Measurements from ENCODE around the gene SORCS2. TPM values are rescaled to one million over a fixed set of nuclear protein-coding genes. Genes with fewer than 3 reads are reported as not detected.

The SORCS2 gene
- total and polyA plus RNA-seq, 2 of the 8 experiments (the other 6 are each of a cell fraction or from before 2014, with no cell fraction given), result 0.36 to 1.8 TPM

DNA sequence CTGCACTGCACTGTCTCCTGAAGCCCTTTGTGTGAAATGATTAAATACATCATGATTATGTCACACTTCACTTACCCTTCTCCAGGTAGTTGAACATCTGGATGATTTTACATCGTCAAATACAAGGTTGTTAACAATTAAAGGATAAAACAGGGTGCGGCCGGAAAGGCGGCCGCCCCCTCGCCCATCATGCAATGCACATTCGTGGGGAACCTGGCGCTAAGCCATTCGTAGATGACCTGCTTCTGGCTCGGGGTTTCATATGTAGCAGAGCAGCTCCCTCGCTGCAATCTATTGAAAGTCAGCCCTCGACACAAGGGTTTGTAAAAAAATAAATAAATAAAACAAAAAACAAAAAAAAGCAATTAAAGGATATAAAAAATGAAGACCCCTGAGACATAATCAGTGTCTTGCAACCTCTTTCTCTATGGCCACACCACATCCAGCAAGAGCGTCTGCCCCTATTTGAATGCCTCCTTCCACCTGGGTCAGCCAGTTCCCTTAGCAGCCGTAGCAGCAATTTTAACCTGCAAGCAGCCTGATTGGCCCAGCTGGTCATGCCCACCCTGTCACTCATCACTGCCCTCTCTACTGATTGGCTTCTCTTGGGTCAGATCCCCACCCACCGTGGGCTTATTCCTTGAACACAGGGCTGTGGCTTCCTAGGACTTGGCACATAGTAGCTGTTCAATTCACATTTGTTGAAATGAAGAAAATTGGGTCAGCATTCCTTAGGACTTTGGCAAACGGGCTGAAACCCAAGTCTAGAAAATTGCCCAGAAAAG, 390.2 kb downstream of the SORCS2 start:
- H3K23ac ChIP-seq (ENCODE audit: insufficient read length), result no peak overlapping the region
- H2AFZ ChIP-seq (ENCODE audit: low read length), result no peak overlapping the region
- no peak overlapping the region for H3K18ac ChIP-seq (ENCODE audit: extremely low read depth, low read length)
- no peaks in the 10 kb centered on the region for H3K4me1 ChIP-seq (replicated peaks in 1 of 4; ENCODE audit: control insufficient read depth in 3 of 4, insufficient read depth in 4 of 4, low read length in 3 of 4)
- H3K14ac ChIP-seq (ENCODE audit: insufficient read length), result no peak overlapping the region
- H4K8ac ChIP-seq (ENCODE audit: extremely low read depth, insufficient read depth, low read length), result no peak overlapping the region
- no peak for FAIRE-seq
- POLR2A ChIA-PET (ENCODE audit: partially characterized antibody), result no interaction called here
- H3K4ac ChIP-seq (replicated peaks; ENCODE audit: insufficient read length, low read depth, low read length), result no peak overlapping the region
- H4K91ac ChIP-seq (replicated peaks; ENCODE audit: insufficient read length, low read length), result no peak overlapping the region
- no peak overlapping the region for H2BK20ac ChIP-seq (ENCODE audit: low read length)
- no peak overlapping the region for H2BK15ac ChIP-seq (ENCODE audit: low read length)
- no peaks in the 10 kb centered on the region for H4K20me1 ChIP-seq (replicated peaks in 1 of 2; ENCODE audit: control insufficient read depth in 1 of 2, insufficient read depth in 2 of 2, low read length in 2 of 2)
- no peak overlapping the region for H3K56ac ChIP-seq (replicated peaks; ENCODE audit: insufficient read length, low read depth, low read length)
- H3K4me2 ChIP-seq (ENCODE audit: insufficient read depth in 1 of 2, low read depth in 2 of 2, low read length in 2 of 2), result no peak overlapping the region
- H3K4me3 ChIP-seq (ENCODE audit: extremely low read depth in 1 of 4, insufficient read depth in 2 of 4, low read depth in 3 of 4, low read length in 4 of 4), result no peak overlapping the region
- no peak overlapping the region for H2BK120ac ChIP-seq (replicated peaks; ENCODE audit: low read depth, low read length)
- no peak overlapping the region for H3K9ac ChIP-seq (replicated peaks in 1 of 4; ENCODE audit: extremely low read depth in 1 of 4, low read depth in 3 of 4, low read length in 3 of 4)
- no peak for DNase-seq (ENCODE audit: low read depth in 1 of 2, low spot score in 2 of 2)
- H2AK5ac ChIP-seq (ENCODE audit: low read depth, low read length), result no peak overlapping the region
- H3K27ac ChIP-seq (ENCODE audit: low read depth, low read length), result no peak overlapping the region
- CTCF ChIA-PET (ENCODE audit: partially characterized antibody), result interaction anchor here (0.7 to 1.4 kb wide), 6 partner anchors 9 to 192 kb away, joined by 3 to 4 read pairs (median 3); no protein-coding TSS in a partner anchor
- WGBS, 2 experiments (ENCODE audit: extremely low coverage in 1 of 2, insufficient coverage in 1 of 2, insufficient read length in 1 of 2, insufficient replicate concordance in 2 of 2, low coverage in 1 of 2, low lambda C conversion rate in 2 of 2, missing lambda C conversion rate in 1 of 2), result 87% methylated on average over 16 of the region's 16 CpGs; no CpG with 5 or more reads in 1 of the 2 experiments
- no peaks in the 10 kb centered on the region for H3K27me3 ChIP-seq (replicated peaks in 1 of 4; ENCODE audit: control insufficient read depth in 3 of 4, extremely low read depth in 1 of 4, insufficient read depth in 3 of 4, low read length in 3 of 4)
- no peaks in the 10 kb centered on the region for H3K23me2 ChIP-seq (ENCODE audit: low read depth, low read length)
- H3K79me1 ChIP-seq (ENCODE audit: low read depth, low read length), result no peaks in the 10 kb centered on the region
- no peaks in the 10 kb centered on the region for H3K79me2 ChIP-seq (ENCODE audit: control insufficient read depth in 1 of 2, insufficient read depth in 2 of 2, low read length in 2 of 2)
- H3K36me3 ChIP-seq (ENCODE audit: control insufficient read depth in 2 of 4, insufficient read depth in 4 of 4, low read length in 3 of 4), result peaks cover 0 to 4% (median 0%) of the 10 kb centered on the region in 4 experiments; a peak in 1 of 8 replicates
- H2BK5ac ChIP-seq (ENCODE audit: low read depth, low read length), result no peak overlapping the region
- no peak overlapping the region for H2BK12ac ChIP-seq (ENCODE audit: low read depth, low read length)
- H3K9me3 ChIP-seq (ENCODE audit: insufficient read depth in 2 of 2, low read depth in 1 of 2, low read length in 1 of 2), result peaks cover 23 to 25% of the 10 kb centered on the region in 2 experiments
- no peak overlapping the region for H4K5ac ChIP-seq (ENCODE audit: insufficient read length, low read depth, low read length)
- TF ChIP-seq SIX5 (IDR thresholded peaks at IDR 0.05; ENCODE audit: low read depth, low read length) (no peak), GABPA (IDR thresholded peaks at IDR 0.05; ENCODE audit: borderline replicate concordance, insufficient read depth, low read length) (no peak), HDAC6 (IDR thresholded peaks at IDR 0.05; ENCODE audit: low read depth, low read length) (no peak), NANOG (IDR thresholded peaks at IDR 0.05; ENCODE audit: insufficient read depth, low read depth, low read length, poor library complexity, severe bottlenecking) (no peak), HDAC2 (IDR thresholded peaks at IDR 0.05; ENCODE audit: borderline replicate concordance in 1 of 2, low read depth in 2 of 2, low read length in 2 of 2) (no peak), KDM4A (IDR thresholded peaks at IDR 0.05; ENCODE audit: low read depth, low read length, severe bottlenecking) (no peak), KDM1A (IDR thresholded peaks at IDR 0.05; ENCODE audit: borderline replicate concordance, low read length) (no peak), CHD2 (IDR thresholded peaks at IDR 0.05; ENCODE audit: low read length) (no peak), EZH2 (IDR thresholded peaks at IDR 0.05; ENCODE audit: low read depth, low read length, severe bottlenecking) (no peak), BCL11A (IDR thresholded peaks at IDR 0.05; ENCODE audit: low read depth in 2 of 2, low read length in 2 of 2) (no peak), CHD1 (IDR thresholded peaks at IDR 0.05; ENCODE audit: low read depth, low read length) (no peak), TBP (IDR thresholded peaks at IDR 0.05; ENCODE audit: low read depth, low read length) (no peak), SP1 (IDR thresholded peaks at IDR 0.05; ENCODE audit: low read depth, low read length) (no peak)
